ENCODE results near the gene TSC22D2. TPM values are rescaled to one million over a fixed set of nuclear protein-coding genes. Genes with fewer than 3 reads are reported as not detected.

Gene TSC22D2
- total RNA-seq, 1 experiment from 2014 or later: 26.5 TPM

DNA sequence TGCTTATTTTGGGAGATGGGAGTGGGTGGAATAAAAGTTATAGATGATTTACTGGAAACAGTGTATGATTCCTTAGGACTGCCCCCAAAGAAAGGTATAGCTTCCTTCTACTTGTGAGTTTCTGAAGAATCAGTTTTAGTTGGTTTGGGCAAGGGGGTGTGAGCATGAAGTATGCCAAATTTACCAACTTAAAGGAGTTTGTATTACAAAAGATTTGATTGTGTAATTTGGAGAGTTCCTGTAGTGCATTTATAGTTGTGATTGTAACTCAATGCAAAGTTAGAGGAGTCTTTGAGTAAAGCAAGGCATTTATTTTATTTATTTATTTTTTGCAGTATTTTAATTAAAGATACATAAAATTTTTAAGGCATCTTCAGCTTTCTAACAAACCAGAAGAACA lies 42.8 kb downstream of the TSC22D2 start:
- H3K27me3 ChIP-seq (ENCODE audit: insufficient read depth, low read length): no peaks in the 10 kb centered on the region
- no peak for DNase-seq
- H2AFZ ChIP-seq (ENCODE audit: low read length): no peak overlapping the region
- no peaks in the 10 kb centered on the region for H3K4me1 ChIP-seq (ENCODE audit: insufficient read depth, low read length)
- H2BK12ac ChIP-seq (ENCODE audit: insufficient read length, low read depth, low read length): no peak overlapping the region
- no peak overlapping the region for H3K23ac ChIP-seq (ENCODE audit: insufficient read length, low read depth, low read length)
- Mint-ChIP-seq H3K27me3 (ENCODE audit: low read depth) (no peaks in the 10 kb centered on the region), H3K9me3 (no peaks in the 10 kb centered on the region), H3K4me3 (no peak overlapping the region), H3K27ac (peak overlapping the region in 2 of 3 experiments; percentile 11 to 70; a peak in 2 of 7 replicates), H3K4me1 (peaks cover 16% of the 10 kb centered on the region in 2 experiments), H3K36me3 (ENCODE audit: insufficient read depth in 1 of 3, low read depth in 3 of 3) (peaks cover 0 to 2% (median 0%) of the 10 kb centered on the region in 3 experiments; a peak in 1 of 7 replicates)
- H4K8ac ChIP-seq (replicated peaks; ENCODE audit: insufficient read length, low read depth, low read length): no peak overlapping the region
- H2AK5ac ChIP-seq (ENCODE audit: insufficient read length, low read length): no peak overlapping the region
- no peak overlapping the region for H2BK20ac ChIP-seq (ENCODE audit: low read depth, low read length, poor library complexity, severe bottlenecking)
- H3K18ac ChIP-seq (ENCODE audit: insufficient read length, low read depth, low read length): no peak overlapping the region
- H2BK5ac ChIP-seq (ENCODE audit: insufficient read length, low read length): no peak overlapping the region
- no peak overlapping the region for H3K4ac ChIP-seq (ENCODE audit: low read depth, low read length)
- H3K79me1 ChIP-seq (ENCODE audit: insufficient read depth, low read depth, low read length, poor library complexity, severe bottlenecking): no peaks in the 10 kb centered on the region
- no peaks in the 10 kb centered on the region for H3K23me2 ChIP-seq (ENCODE audit: insufficient read length, low read depth, low read length, poor library complexity, severe bottlenecking)
- H3T11ph ChIP-seq (ENCODE audit: low read length): no peak overlapping the region
- no peaks in the 10 kb centered on the region for H3K9me3 ChIP-seq (ENCODE audit: control insufficient read depth, low read depth, low read length)
- no peaks in the 10 kb centered on the region for H4K20me1 ChIP-seq (ENCODE audit: control insufficient read depth, insufficient read depth, insufficient read length)
- TF ChIP-seq, protein P1, sequence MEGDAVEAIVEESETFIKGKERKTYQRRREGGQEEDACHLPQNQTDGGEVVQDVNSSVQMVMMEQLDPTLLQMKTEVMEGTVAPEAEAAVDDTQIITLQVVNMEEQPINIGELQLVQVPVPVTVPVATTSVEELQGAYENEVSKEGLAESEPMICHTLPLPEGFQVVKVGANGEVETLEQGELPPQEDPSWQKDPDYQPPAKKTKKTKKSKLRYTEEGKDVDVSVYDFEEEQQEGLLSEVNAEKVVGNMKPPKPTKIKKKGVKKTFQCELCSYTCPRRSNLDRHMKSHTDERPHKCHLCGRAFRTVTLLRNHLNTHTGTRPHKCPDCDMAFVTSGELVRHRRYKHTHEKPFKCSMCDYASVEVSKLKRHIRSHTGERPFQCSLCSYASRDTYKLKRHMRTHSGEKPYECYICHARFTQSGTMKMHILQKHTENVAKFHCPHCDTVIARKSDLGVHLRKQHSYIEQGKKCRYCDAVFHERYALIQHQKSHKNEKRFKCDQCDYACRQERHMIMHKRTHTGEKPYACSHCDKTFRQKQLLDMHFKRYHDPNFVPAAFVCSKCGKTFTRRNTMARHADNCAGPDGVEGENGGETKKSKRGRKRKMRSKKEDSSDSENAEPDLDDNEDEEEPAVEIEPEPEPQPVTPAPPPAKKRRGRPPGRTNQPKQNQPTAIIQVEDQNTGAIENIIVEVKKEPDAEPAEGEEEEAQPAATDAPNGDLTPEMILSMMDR (conservative IDR thresholded peaks at IDR 0.05): no peak
- H3K79me2 ChIP-seq (ENCODE audit: insufficient read depth, low read length): no peaks in the 10 kb centered on the region
- no peak overlapping the region for H3K9ac ChIP-seq (ENCODE audit: extremely low read depth, insufficient read length, low read length)
- no peak overlapping the region for H4K5ac ChIP-seq (ENCODE audit: insufficient read length, low read depth, low read length)
- H2BK120ac ChIP-seq (ENCODE audit: low read depth, low read length, poor library complexity, severe bottlenecking): no peak overlapping the region
- no peak overlapping the region for H2BK15ac ChIP-seq (ENCODE audit: low read depth, low read length)
- H3K56ac ChIP-seq (ENCODE audit: insufficient read length, low read depth, low read length): no peak overlapping the region
- no peak overlapping the region for H4K91ac ChIP-seq (ENCODE audit: insufficient read length, low read depth, low read length)
- no peak overlapping the region for H3K4me2 ChIP-seq (ENCODE audit: insufficient read depth, insufficient read length, low read length)
- H3K27ac ChIP-seq (ENCODE audit: insufficient read length, low read depth, low read length): no peak overlapping the region
- no peak overlapping the region for H3K14ac ChIP-seq (ENCODE audit: insufficient read depth, low read length)

All from H9 (cell line).